AG09319 (cell line): ENCODE data around the gene NECAP2.
"Not testable (repeated sequence)": the region's sequence is repeated elsewhere in the genome, so short reads cannot be mapped to it uniquely, and the experiment has no call there.

Experiments
- DNase-seq: peaks from one replicate; pipeline ENCODE4 v3.0.0-alpha.2; 2010; ENCODE audit warnings: low read depth; ENCODE audit errors: extremely low read depth
- TF ChIP-seq, protein P1 (sequence below): IDR thresholded peaks from 2 replicates; pipeline ENCODE4 v1.5.1; 2011; ENCODE audit warnings: low read depth, mild to moderate bottlenecking, inconsistent platforms, low read length, moderate library complexity

NECAP2 gene

DNA sequence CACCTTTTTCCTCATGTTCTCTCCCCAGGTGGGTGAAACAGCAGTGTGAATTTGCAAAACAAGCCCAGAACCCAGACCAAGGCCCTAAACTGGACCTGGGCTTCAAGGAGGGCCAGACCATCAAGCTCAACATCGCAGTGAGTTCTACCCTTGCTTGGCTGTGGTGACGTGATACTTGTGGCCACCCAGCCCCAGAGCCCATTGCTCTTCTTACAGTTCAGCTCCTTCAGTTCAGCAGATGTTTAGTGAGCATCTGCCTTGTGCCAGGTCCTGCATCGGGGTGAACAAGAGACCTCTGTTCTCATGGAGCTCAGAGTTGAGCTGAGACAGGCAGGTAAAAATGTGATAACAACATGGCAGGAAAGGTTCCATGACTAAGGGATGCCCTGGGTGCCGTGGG lies 8.5 kb downstream of the NECAP2 start:
- no peak for DNase-seq
- TF ChIP-seq, protein P1, sequence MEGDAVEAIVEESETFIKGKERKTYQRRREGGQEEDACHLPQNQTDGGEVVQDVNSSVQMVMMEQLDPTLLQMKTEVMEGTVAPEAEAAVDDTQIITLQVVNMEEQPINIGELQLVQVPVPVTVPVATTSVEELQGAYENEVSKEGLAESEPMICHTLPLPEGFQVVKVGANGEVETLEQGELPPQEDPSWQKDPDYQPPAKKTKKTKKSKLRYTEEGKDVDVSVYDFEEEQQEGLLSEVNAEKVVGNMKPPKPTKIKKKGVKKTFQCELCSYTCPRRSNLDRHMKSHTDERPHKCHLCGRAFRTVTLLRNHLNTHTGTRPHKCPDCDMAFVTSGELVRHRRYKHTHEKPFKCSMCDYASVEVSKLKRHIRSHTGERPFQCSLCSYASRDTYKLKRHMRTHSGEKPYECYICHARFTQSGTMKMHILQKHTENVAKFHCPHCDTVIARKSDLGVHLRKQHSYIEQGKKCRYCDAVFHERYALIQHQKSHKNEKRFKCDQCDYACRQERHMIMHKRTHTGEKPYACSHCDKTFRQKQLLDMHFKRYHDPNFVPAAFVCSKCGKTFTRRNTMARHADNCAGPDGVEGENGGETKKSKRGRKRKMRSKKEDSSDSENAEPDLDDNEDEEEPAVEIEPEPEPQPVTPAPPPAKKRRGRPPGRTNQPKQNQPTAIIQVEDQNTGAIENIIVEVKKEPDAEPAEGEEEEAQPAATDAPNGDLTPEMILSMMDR, result no peak

DNA sequence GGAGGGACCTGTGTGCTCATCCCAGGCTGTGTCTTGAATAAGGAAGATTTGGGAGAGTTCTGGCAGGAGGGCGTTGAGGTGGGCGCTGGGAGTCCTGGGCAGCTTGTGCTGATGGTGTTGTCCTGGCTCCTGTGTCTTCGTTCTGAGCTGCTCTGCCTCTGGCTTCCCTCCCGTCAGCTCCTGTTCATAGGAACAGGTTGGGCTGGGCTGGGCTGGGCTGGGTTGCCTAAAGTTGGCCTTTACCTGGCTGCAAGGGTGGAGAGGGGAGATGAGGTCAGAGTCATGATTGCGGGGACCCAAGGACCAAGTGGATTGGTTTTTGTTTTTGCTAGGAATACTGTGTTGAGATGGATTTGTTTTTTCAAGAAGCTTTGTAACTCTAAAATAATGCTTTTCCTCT lies 9.1 kb downstream of the NECAP2 start:
- TF ChIP-seq, protein P1, result no peak
- no peak for DNase-seq

DNA sequence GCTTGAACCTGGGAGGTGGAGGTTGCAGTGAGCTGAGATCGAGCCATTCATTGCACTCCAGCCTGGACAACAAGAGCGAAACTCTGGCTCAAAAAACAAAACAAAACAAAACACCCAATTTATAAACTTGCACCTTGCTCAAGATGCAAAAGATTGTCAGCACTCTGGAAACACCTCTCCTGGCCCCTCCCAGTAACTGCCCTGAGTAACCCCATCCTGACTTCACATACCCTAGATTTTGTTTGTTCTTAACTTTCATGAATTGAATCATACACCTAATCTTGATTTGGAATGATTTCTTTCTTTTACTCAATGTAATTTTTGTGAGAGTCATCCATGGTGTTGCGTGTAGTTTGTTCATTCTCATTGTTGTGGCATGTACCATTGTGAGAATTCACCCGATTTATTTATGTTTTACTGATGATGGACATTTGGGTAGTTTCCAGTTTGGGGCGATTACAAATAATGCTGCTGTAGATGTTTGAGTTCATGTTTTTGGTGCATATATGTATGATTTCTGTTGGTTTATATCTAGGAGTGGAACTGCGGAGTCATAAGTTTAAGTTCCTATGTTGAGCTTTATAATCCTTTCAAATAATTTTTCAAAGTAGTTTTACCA lies 10.4 kb downstream of the NECAP2 start:
- TF ChIP-seq, protein P1, result no peak
- DNase-seq, result no peak

DNA sequence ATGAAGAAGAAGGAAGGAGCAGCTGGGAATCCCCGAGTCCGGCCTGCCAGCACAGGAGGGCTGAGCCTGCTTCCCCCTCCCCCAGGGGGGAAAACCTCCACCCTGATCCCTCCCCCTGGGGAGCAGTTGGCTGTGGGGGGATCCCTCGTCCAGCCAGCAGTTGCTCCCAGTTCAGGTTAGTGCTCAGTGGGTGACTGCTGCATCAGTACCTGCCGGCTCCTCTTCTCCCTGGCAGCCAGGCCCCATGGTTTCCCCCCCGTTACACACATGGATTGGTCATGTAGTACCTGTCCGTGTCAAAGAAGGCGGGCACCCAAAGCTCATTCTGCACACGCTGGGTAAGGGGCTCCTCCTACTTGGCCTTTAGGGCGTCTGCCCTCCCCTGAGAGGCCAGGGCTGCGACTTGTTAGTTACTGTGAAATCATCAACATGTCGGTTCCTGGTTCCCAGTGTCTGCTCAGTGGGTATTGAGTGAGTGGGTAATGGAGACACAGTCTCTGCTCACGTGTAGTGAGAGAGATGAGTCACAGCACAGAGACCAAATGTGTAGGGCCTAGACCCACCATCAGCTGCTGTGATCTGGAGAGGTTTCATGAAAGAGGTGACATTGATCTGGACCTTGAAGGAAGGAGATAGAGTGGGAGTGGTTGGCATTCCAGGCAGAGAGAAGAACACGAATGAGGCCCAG lies 11.5 kb downstream of the NECAP2 start:
- TF ChIP-seq, protein P1, result no peak
- no peak for DNase-seq

DNA sequence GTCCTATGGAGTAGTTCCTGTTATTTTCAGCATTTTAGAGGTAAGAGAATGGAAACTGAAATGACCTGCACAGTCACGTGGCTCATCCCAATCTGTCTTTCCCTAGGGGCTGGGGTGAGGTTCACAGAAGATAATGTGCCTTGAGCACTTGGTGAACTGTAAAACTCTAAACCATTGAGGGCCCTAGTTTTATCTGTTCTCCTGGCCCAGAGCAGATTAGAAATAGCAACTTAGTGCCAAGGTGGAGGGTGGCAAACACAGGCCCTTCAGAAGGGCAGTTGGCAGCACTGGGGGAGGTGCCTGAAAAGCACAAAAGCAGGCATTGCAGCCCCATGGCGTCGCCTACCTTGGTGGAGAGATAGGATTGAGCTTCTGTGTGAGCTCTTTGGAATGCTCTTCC lies 14.4 kb downstream of the NECAP2 start:
- DNase-seq, result not testable (repeated sequence)

DNA sequence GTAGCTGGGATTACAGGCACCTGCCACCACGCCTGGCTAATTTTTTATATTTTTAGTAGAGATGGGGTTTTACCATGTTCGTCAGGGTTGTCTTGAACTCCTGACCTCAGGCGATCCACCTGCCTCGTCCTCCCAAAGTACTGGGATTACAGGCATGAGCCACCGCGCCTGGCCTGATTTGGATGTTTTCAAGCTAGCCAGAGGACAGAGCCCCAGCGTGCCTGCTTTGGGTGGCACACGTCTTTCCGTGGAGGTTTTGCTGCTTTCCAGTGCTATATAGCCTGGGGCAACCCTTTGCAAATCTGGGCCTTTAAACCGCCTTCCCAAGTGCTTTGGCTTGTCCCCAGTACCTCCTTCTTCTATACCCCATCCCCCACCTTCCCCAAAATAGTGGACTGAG lies 15.6 kb downstream of the NECAP2 start:
- DNase-seq, result not testable (repeated sequence)

DNA sequence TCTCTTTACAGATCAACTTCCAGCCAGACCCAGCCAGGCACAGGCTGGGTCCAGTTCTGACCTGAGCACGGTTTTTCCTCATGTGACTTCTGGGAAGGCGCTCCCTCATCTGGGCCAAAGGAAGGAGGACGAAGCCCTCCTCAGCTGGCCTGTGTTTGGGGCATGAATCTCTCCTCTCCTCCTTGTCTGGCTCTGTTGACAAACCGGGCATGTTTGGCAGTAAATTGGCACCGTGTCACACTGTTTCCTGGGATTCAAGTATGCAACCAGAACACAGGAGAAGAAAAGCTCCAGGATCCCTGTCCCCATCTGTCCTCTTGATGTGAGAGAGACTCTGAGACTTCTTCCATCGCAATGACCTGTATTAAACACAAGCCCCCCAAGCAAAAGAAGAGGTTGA lies 18.3 kb downstream of the NECAP2 start:
- no peak for DNase-seq
- TF ChIP-seq, protein P1, result no peak

GRCh38 chr1:16459352-16459925 lies 18.9 kb downstream of the NECAP2 start:
- TF ChIP-seq, protein P1, result no peak
- no peak for DNase-seq
